ENCODE data around the gene SOS2.

- TF ChIP-seq CTCF (conservative IDR thresholded peaks at IDR 0.05; ENCODE audit: low read depth, low read length) (no peak), EZH2 (IDR thresholded peaks at IDR 0.05; ENCODE audit: low read length, unreplicated experiment) (no peak)
These were observed 82.6 kb downstream of the SOS2 start for GRCh38 chr14:50148799-50149198.

Measured in PC-3 (cell line).